Measurements from ENCODE around the gene PALMD. TPM values are rescaled to one million over a fixed set of nuclear protein-coding genes. Genes with fewer than 3 reads are reported as not detected.

Gene PALMD
- total RNA-seq, 1 experiment from 2014 or later: 8.0 TPM

DNA sequence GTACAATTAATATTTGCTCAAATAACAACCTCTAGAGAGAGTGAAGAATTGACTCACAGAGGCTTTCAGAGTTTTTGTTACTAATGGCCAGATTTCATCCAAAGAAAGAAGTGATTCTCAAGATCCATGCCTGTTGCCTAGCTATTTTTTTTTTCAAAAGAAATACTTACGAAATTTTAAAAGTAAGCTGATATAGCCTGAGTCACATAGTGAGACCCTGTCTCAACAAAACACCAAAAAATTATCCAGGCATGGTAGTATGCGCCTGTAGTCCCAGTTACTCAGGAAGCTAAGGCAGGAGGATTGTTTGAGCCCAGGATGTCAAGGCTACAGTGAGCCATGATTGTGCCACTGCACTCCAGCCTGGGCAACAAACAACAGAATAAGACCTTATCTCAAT is 14.6 kb downstream of the PALMD start:
- BruUV-seq (replicated peaks): no TSS peak
- Histone ChIP-seq H3K79me2 (ENCODE audit: low read length) (no peaks in the 10 kb centered on the region), H3K9me3 (ENCODE audit: low read length) (no peaks in the 10 kb centered on the region), H3K27ac (ENCODE audit: low read length) (peak overlapping the region; percentile 94), H3K36me3 (ENCODE audit: low read depth, low read length) (no peaks in the 10 kb centered on the region), H3K9me2 (replicated peaks; ENCODE audit: low read length) (no peaks in the 10 kb centered on the region), H3K4me2 (ENCODE audit: low read length) (peak overlapping the region; percentile 67; the same call in 1 of the 2 replicates), H3K27me3 (ENCODE audit: low read length) (no peaks in the 10 kb centered on the region), H3K4me1 (ENCODE audit: insufficient read depth, low read length) (peaks cover 35% of the 10 kb centered on the region), H3K4me3 (ENCODE audit: low read length) (no peak overlapping the region), H2AFZ (ENCODE audit: low read length) (no peak overlapping the region), H4K20me1 (ENCODE audit: low read length) (no peaks in the 10 kb centered on the region), H3F3A (ENCODE audit: low read length, unreplicated experiment) (no peaks in the 10 kb centered on the region), H3K9ac (ENCODE audit: low read length) (peak overlapping the region; percentile 74)
- intact Hi-C loops (cut with micrococcal nuclease): no loop called here
- ChIA-PET POLR2A (ENCODE audit: unreplicated experiment) (interaction anchor here (1.0 kb wide), 1 partner anchor 70 kb away, joined by 4 read pairs; no protein-coding TSS in a partner anchor), CTCF (interaction anchor here (1.1 kb wide), 1 partner anchor 12 kb away, joined by 4 read pairs; no protein-coding TSS in a partner anchor)
- ATAC-seq (no peak), DNase-seq (no peak)
- TF ChIP-seq EZH2phosphoT487 (IDR thresholded peaks at IDR 0.05; ENCODE audit: borderline replicate concordance, low read length): no peak
- TF ChIP-seq, protein P1, sequence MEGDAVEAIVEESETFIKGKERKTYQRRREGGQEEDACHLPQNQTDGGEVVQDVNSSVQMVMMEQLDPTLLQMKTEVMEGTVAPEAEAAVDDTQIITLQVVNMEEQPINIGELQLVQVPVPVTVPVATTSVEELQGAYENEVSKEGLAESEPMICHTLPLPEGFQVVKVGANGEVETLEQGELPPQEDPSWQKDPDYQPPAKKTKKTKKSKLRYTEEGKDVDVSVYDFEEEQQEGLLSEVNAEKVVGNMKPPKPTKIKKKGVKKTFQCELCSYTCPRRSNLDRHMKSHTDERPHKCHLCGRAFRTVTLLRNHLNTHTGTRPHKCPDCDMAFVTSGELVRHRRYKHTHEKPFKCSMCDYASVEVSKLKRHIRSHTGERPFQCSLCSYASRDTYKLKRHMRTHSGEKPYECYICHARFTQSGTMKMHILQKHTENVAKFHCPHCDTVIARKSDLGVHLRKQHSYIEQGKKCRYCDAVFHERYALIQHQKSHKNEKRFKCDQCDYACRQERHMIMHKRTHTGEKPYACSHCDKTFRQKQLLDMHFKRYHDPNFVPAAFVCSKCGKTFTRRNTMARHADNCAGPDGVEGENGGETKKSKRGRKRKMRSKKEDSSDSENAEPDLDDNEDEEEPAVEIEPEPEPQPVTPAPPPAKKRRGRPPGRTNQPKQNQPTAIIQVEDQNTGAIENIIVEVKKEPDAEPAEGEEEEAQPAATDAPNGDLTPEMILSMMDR (conservative IDR thresholded peaks at IDR 0.05; ENCODE audit: low read depth, low read length): no peak
- TF ChIP-seq EZH2 (IDR thresholded peaks at IDR 0.05; ENCODE audit: low read length, unreplicated experiment): no peak

DNA sequence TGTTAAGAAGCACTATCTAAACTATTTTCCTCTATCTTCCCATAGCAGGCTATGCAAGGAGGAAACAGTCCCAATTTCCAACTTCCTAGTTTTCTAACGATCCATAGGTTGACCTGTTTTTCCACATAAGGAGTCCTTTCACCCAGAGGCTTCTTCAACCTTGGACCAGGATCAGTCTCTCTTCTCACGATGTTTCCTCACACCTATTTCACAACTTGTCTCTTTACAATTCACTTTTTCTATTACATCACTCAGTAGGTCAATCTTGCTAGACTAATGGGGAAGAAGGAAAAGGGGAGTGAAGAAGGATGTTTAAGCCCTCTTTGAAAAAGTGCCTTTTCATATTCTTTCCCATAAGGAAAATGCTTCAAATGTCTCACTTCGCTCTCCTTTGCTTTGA is 15.9 kb downstream of the PALMD start:
- no peak overlapping the region for H3K9ac ChIP-seq (ENCODE audit: low read length)
- peaks cover 35% of the 10 kb centered on the region for H3K4me1 ChIP-seq (ENCODE audit: insufficient read depth, low read length)
- H3K27me3 ChIP-seq (ENCODE audit: low read length): no peaks in the 10 kb centered on the region
- H2AFZ ChIP-seq (ENCODE audit: low read length): no peak overlapping the region
- H3K9me2 ChIP-seq (replicated peaks; ENCODE audit: low read length): no peaks in the 10 kb centered on the region
- no peaks in the 10 kb centered on the region for H4K20me1 ChIP-seq (ENCODE audit: low read length)
- no peaks in the 10 kb centered on the region for H3F3A ChIP-seq (ENCODE audit: low read length, unreplicated experiment)
- DNase-seq: no peak
- intact Hi-C loops (cut with micrococcal nuclease): no loop called here
- TF ChIP-seq EZH2 (IDR thresholded peaks at IDR 0.05; ENCODE audit: low read length, unreplicated experiment) (no peak), EZH2phosphoT487 (IDR thresholded peaks at IDR 0.05; ENCODE audit: borderline replicate concordance, low read length) (no peak)
- TF ChIP-seq, protein P1 (conservative IDR thresholded peaks at IDR 0.05; ENCODE audit: low read depth, low read length): no peak
- H3K27ac ChIP-seq (ENCODE audit: low read length): peak overlapping the region; percentile 23
- H3K4me2 ChIP-seq (ENCODE audit: low read length): no peak overlapping the region
- POLR2A ChIA-PET (ENCODE audit: unreplicated experiment): no interaction called here
- H3K9me3 ChIP-seq (ENCODE audit: low read length): no peaks in the 10 kb centered on the region
- CTCF ChIA-PET: no interaction called here
- no peak overlapping the region for H3K4me3 ChIP-seq (ENCODE audit: low read length)
- no peak for ATAC-seq
- H3K36me3 ChIP-seq (ENCODE audit: low read depth, low read length): no peaks in the 10 kb centered on the region
- no TSS peak for BruUV-seq (replicated peaks)
- no peaks in the 10 kb centered on the region for H3K79me2 ChIP-seq (ENCODE audit: low read length)

DNA sequence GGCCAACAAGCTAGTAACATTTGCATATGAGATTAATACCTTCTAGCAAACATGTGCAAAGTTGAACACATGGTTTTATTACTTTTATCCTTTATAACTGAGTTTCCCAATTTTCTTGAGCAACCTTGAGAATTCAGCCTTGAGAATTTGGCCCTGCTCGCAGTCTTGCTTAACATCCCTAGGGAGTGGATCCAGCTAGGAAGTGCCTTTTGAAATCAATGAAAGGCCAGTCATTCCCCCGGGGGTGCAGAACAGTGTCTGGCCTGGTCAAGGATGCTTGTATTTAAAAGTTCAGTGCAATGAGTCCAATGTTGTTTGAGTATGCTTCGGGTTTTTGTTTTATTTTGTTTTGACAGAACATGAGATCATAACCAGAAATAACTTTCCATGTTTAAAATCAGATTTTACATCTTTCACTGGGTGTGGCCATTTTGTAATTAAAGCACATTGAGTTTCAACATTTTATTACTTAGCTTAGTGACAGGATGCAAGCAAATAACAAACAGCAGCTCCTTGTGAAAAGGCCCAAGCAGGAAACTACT is 16.7 kb downstream of the PALMD start:
- peak; percentile 21 for DNase-seq
- Histone ChIP-seq H3K4me2 (ENCODE audit: low read length) (no peak overlapping the region), H3K9me3 (ENCODE audit: low read length) (no peaks in the 10 kb centered on the region), H3K9ac (ENCODE audit: low read length) (no peak overlapping the region), H3F3A (ENCODE audit: low read length, unreplicated experiment) (no peaks in the 10 kb centered on the region), H4K20me1 (ENCODE audit: low read length) (no peaks in the 10 kb centered on the region), H3K27me3 (ENCODE audit: low read length) (no peaks in the 10 kb centered on the region), H3K4me3 (ENCODE audit: low read length) (no peak overlapping the region), H3K4me1 (ENCODE audit: insufficient read depth, low read length) (peaks cover 29% of the 10 kb centered on the region), H2AFZ (ENCODE audit: low read length) (no peak overlapping the region), H3K79me2 (ENCODE audit: low read length) (no peaks in the 10 kb centered on the region), H3K27ac (ENCODE audit: low read length) (peak overlapping the region; percentile 23), H3K9me2 (replicated peaks; ENCODE audit: low read length) (no peaks in the 10 kb centered on the region), H3K36me3 (ENCODE audit: low read depth, low read length) (no peaks in the 10 kb centered on the region)
- ChIA-PET CTCF (no interaction called here), POLR2A (ENCODE audit: unreplicated experiment) (interaction anchor here (0.7 kb wide), 1 partner anchor 14 kb away, joined by 3 read pairs; no protein-coding TSS in a partner anchor)
- peak; percentile 30; the same call in 1 of the 2 replicates for ATAC-seq
- intact Hi-C loops (cut with micrococcal nuclease): no loop called here
- TF ChIP-seq, protein P1 (conservative IDR thresholded peaks at IDR 0.05; ENCODE audit: low read depth, low read length): no peak
- TF ChIP-seq EZH2phosphoT487 (IDR thresholded peaks at IDR 0.05; ENCODE audit: borderline replicate concordance, low read length): no peak
- TF ChIP-seq EZH2 (IDR thresholded peaks at IDR 0.05; ENCODE audit: low read length, unreplicated experiment): no peak
- no TSS peak for BruUV-seq (replicated peaks)

All from PC-3 (cell line).